Thyroid gland (tissue), 4 donors: Measurements from ENCODE around the gene SLC25A13.

Experiments used
- CTCF ChIP-seq, 6 experiments: fragments of 200-600 bp in 3 of 6; fragments of 450-650 bp in 3 of 6; sonication (generic) in 3 of 6; IDR thresholded peaks; one replicate each; pipeline ENCODE4 v1.5.1; 2016 to 2019; ENCODE audit warnings: antibody characterized with exemption in 6 of 6, mild to moderate bottlenecking in 2 of 6, inconsistent platforms in 1 of 6, moderate library complexity in 1 of 6
- POLR2A ChIP-seq, 2 donors: fragments of 450-650 bp; IDR thresholded peaks; one replicate each; pipeline ENCODE4 v1.6.1; 2017; ENCODE audit warnings: antibody characterized with exemption in 2 of 2, mild to moderate bottlenecking in 2 of 2, moderate library complexity in 1 of 2

GRCh38 chr7:96306385-96307125 is 15.3 kb downstream of the SLC25A13 start:
- TF ChIP-seq CTCF (IDR thresholded peaks at IDR 0.05), result no peak
- no peak for TF ChIP-seq POLR2A (IDR thresholded peaks at IDR 0.05)
